Measurements from ENCODE around the gene TMEM158.

GRCh38 chr3:45185461-45185860 is 40.6 kb downstream of the TMEM158 start:
- no peak for TF ChIP-seq POLR2A (IDR thresholded peaks at IDR 0.05; ENCODE audit: low read length)
- no peak for TF ChIP-seq GATA1 (IDR thresholded peaks at IDR 0.05; ENCODE audit: low read depth, low read length)

Data from erythroblast (primary cell).